ENCODE data around the gene ACMSD.

ACMSD gene

DNA sequence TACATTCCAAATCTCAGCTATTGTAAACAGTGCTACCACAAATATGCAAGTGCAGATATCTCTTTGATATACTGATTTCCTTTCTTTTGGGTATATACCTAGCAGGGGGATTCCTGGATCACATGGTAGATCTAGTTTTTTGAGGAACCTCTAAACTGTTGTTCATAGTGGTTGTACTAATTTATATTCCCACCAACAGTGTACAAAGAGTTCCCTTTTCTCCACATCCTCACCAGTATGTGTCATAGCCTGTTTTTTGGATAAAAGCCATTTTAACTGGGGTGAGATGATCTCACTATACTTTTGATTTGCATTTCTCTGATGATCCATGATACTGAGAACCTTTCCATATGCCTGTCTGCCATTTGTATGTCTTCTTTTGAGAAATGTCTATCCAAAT, 73.9 kb downstream of the ACMSD start:
- DNase-seq (ENCODE audit: low read depth), result no peak
- TF ChIP-seq, protein P1, sequence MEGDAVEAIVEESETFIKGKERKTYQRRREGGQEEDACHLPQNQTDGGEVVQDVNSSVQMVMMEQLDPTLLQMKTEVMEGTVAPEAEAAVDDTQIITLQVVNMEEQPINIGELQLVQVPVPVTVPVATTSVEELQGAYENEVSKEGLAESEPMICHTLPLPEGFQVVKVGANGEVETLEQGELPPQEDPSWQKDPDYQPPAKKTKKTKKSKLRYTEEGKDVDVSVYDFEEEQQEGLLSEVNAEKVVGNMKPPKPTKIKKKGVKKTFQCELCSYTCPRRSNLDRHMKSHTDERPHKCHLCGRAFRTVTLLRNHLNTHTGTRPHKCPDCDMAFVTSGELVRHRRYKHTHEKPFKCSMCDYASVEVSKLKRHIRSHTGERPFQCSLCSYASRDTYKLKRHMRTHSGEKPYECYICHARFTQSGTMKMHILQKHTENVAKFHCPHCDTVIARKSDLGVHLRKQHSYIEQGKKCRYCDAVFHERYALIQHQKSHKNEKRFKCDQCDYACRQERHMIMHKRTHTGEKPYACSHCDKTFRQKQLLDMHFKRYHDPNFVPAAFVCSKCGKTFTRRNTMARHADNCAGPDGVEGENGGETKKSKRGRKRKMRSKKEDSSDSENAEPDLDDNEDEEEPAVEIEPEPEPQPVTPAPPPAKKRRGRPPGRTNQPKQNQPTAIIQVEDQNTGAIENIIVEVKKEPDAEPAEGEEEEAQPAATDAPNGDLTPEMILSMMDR (IDR thresholded peaks at IDR 0.05; ENCODE audit: insufficient read depth, low read depth, low read length, missing control alignments), result no peak
- H3K4me3 ChIP-seq (ENCODE audit: low read depth, low read length), result no peak overlapping the region

DNA sequence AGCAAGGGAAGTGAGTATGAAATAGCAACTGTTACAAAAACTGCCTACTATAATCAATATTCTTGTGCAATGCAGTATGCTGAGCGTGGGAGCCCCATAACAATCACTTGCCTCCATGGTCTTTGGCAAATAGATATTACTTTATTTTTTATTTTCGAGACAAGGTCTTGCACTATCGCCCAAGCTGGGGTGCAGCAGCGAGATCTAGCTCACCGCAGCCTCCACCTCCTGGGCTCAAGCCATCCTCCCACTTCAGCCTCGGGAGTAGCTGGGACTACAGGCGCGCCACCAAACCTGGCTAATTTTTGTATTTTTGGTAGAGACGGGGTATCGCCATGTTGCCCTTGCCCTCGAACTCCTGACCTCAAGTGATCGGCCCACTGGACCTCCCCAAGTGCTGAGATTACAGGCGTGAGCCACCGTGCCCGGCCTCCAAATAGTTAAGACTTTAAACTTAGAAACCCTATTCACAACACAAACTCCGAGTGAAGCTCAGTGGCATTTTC, 79.0 kb downstream of the ACMSD start:
- TF ChIP-seq, protein P1 (IDR thresholded peaks at IDR 0.05; ENCODE audit: insufficient read depth, low read depth, low read length, missing control alignments), result no peak
- peak overlapping the region; percentile 57 for H3K4me3 ChIP-seq (ENCODE audit: low read depth, low read length)
- DNase-seq (ENCODE audit: low read depth), result peak; percentile 45

DNA sequence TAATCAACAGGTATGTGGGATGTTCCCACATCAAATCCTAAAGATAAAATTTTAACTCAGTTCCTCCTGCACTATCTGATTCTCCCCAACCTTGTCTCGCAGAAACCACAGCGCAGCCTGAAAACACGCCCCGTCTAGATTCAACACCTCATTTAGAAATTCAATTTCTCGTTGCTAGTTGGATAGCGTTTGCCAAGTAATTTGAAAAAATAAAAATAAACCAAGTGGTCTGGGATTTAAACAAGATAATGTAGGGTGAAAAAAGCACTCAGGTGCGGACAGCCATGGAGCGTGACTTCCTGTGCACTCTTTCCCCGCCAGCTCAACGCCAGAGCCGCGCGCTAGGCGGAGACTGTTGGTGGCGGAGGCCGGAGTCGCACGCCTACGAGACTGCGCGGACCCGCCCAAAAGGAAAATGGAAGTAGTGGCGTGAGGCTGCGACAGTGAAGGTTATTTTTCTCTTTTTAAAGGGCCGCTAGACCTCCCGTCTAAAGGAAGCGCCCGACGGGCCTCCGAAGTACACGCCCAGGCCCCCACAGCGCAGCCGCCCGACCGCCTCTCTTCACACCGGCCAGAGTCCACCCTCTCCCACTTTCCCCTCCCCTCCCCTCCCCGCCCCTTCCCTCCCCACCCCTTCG, 79.6 kb downstream of the ACMSD start:
- peak; percentile 96 for DNase-seq (ENCODE audit: low read depth)
- TF ChIP-seq, protein P1 (IDR thresholded peaks at IDR 0.05; ENCODE audit: insufficient read depth, low read depth, low read length, missing control alignments), result peak; percentile 17
- peak overlapping the region; percentile 57 for H3K4me3 ChIP-seq (ENCODE audit: low read depth, low read length)

DNA sequence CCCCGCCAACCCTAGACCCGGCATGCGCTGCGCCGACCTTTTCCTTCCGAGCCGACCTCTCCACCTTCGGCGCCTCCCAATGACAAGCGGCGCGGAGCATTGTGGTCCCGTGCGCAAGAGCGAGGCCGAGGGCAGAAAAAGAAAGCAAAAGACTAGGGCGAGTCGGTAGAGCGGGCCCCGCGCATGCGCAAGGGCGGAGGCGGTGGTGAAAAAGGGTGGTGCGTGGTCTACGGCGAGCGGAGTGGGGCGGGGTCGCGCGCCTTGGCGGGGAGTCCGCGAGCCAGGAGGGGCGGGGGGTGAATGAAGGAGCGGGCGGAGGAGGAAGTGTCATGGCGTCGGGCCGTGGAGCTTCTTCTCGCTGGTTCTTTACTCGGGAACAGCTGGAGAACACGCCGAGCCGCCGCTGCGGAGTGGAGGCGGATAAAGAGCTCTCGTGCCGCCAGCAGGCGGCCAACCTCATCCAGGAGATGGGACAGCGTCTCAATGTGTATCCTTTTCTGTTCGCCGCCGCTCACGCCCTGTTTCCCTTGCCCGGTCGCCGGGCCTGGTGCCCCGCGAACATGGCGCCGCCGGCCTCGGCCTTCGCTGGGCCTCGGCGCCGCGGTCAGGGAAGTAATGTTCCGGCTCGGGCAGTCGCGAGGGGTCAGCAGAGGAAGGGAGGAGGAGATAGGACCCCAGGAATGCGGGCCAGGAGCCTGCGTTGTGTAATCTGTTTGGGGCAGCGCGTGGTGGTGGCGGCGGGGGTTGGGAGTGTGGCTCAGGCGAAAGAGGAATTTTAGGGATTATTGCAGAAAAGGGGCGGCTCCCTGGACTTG, 80.3 kb downstream of the ACMSD start, which contains the start of gene CCNT2:
Gene CCNT2 (plus strand): TSS at position 297 of the 815 bp plus-strand sequence. CDS start 33 bp downstream, at position 330.
- DNase-seq (ENCODE audit: low read depth), result peak; percentile 99
- TF ChIP-seq, protein P1 (IDR thresholded peaks at IDR 0.05; ENCODE audit: insufficient read depth, low read depth, low read length, missing control alignments), result no peak
- H3K4me3 ChIP-seq (ENCODE audit: low read depth, low read length), result peak within 1 kb of the TSS; percentile 93

DNA sequence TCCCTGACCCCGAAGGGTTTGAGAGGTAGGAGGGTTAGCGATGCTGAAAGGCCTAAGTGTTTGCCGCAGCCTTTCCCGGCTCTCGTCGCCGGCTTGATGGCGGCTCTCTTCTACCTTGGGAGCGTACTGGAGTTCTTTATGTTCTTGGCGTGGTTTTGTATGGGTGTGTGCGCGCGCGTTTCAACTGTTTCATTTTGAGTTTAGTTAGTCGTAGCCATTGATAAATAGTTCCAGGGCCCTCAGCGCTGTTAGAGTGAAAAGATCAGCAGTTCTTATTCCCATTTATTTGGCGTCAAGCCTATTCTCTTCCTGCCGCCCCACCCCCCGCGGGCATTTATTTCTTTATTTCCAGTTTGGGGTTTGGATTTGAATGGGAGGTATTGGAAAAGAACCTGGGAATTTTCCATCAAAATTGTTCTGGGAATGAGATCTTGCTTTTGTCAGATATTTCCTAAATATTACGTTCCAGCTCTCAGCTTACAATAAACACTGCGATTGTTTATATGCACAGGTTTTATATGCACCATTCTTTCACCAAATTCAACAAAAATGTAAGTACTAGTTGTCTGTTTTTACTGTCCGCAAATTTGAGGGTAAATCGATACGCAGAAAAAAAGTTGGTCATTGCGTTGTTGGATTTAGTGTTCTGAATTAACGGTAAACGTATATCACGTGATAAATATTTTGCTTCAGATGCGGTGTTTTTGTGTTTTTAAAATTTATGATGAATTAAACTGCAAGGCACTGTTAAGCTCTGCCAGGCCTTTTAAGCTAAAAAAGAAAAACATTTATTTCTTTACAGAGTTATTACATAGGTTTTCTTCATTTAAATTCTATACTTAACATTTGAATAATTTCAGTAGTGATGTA, 81.2 kb downstream of the ACMSD start:
- peak overlapping the region; percentile 93 for H3K4me3 ChIP-seq (ENCODE audit: low read depth, low read length)
- peak; percentile 70 for DNase-seq (ENCODE audit: low read depth)
- TF ChIP-seq, protein P1 (IDR thresholded peaks at IDR 0.05; ENCODE audit: insufficient read depth, low read depth, low read length, missing control alignments), result no peak

DNA sequence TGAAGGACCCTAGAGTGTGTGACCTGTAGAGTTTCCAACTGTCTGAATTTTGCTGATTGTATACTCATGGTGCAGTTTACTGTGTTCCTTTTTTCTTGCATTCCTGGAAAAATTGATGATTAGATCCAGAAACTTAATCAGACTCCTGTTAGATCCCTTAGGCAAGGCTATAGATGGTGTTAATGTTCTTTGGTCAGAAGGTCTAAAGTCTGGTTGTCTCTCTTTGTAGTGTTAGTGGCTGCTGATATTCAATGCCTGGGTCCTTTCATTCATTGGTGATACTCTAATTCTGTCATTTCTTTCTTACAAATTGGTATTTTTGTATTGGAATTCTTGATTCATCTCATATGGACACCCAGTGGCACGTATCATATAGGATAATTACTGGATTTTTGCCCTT, 86.5 kb downstream of the ACMSD start:
- TF ChIP-seq, protein P1 (IDR thresholded peaks at IDR 0.05; ENCODE audit: insufficient read depth, low read depth, low read length, missing control alignments), result no peak
- no peak overlapping the region for H3K4me3 ChIP-seq (ENCODE audit: low read depth, low read length)
- no peak for DNase-seq (ENCODE audit: low read depth)

All from GM12865 (cell line).